ENCODE data around the gene PATE3.

PATE3 gene

DNA sequence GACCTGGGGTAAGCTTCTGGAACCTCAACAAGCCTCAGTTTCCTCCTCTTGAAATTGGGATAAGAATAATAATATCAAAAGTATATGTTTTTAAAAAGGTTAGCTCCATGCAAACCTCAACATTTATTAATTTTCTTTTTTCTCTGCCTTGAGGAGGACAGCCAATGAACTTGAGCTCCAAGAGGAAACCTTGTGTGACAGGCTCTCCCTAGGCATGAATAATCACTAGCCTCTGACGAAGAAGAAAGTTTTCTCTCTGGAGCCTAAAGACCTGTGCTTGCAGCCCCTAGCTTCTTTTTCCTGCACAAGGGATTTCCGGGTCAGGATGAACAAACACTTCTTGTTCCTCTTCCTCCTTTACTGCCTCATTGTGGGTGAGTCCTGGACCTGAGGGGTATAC is at the start of gene PATE3:
PATE3 (plus strand) TSS at position 301 of the 400 bp plus-strand sequence; CDS start at position 326, 25 bp downstream.
- DNase-seq (ENCODE audit: low read depth) = no peak

DNA sequence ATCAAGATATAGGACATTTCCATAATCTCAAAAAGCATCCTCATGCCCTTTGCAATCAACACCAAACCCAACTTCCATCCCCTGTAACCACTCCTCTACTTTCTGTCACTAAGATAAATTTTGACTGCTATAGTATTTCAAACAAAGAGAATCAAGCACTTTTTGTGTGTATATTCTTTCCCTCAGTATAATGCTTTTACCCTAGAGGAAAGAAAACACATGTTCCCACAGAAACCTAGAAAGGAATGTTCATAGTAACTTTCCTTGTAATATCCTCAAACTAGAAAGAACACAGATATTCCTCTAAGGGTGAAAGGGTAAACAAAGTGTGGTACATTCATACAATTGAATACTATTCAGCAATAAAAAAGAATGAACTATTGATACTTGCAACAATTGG is 47.3 kb upstream of the PATE3 start:
- DNase-seq (ENCODE audit: low read depth) = no peak

- no peak for DNase-seq (ENCODE audit: low read depth)
Observed at GRCh38 chr11:125743681-125744080, 44.2 kb upstream of the PATE3 start.

DNA sequence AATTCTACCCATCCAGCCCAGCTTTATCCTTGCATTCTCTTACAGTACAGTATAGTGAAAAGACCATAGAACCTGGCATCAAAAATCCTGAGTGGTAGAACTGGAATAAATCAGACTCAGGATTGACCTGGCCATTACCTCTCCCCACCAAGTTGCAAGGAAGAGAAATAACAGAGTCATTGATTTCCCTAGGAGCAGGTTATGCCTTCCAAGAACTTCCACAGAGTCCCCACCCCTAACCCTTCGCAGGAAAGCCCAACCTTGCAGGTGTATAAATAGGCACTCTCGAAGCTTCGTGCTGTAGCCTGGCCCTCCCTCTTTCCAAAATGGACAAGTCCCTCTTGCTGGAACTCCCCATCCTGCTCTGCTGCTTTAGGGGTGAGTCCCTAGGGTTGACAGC is 41.9 kb upstream of the PATE3 start, which contains the start of gene PATE1:
PATE1 (plus strand) TSS at position 301 of the 400 bp plus-strand sequence; CDS start at position 327, 26 bp downstream.
- DNase-seq (ENCODE audit: low read depth) = no peak

- DNase-seq (ENCODE audit: low read depth) = no peak
Observed at GRCh38 chr11:125750629-125751028, 37.3 kb upstream of the PATE3 start.

GRCh38 chr11:125756050-125756449 is 31.9 kb upstream of the PATE3 start:
- DNase-seq (ENCODE audit: low read depth) = no peak

- DNase-seq (ENCODE audit: low read depth) = no peak
Observed at GRCh38 chr11:125762445-125762844, 25.5 kb upstream of the PATE3 start.

GRCh38 chr11:125763483-125763882 is 24.4 kb upstream of the PATE3 start:
- no peak for DNase-seq (ENCODE audit: low read depth)

GRCh38 chr11:125766251-125766650 is 21.7 kb upstream of the PATE3 start:
- DNase-seq (ENCODE audit: low read depth) = no peak

GRCh38 chr11:125768336-125769046 is 19.4 kb upstream of the PATE3 start:
- no peak for DNase-seq (ENCODE audit: low read depth)

- no peak for DNase-seq (ENCODE audit: low read depth)
Observed at GRCh38 chr11:125770583-125770982, 17.3 kb upstream of the PATE3 start.

GRCh38 chr11:125772834-125773505 is 15.0 kb upstream of the PATE3 start:
- no peak for DNase-seq (ENCODE audit: low read depth)

DNA sequence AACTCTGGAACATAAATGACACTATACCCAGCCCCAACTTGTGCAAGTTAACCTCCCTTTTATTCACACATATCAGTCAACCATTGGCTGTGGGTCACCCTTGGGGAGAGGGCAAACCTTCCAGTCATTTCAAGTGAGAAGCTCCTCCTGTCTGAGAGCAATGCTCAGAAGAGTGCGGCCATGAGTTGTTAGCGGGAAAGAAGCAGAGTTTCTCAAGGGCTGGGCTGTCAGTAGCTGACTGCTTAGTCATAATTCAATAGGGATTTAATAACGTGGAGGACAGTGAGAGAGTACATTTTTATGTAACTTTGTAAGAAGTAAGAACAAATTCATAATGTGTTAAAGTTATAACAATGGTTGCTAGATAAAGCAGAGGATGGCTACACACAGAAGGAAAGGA is 14.4 kb upstream of the PATE3 start:
- DNase-seq (ENCODE audit: low read depth) = no peak

DNA sequence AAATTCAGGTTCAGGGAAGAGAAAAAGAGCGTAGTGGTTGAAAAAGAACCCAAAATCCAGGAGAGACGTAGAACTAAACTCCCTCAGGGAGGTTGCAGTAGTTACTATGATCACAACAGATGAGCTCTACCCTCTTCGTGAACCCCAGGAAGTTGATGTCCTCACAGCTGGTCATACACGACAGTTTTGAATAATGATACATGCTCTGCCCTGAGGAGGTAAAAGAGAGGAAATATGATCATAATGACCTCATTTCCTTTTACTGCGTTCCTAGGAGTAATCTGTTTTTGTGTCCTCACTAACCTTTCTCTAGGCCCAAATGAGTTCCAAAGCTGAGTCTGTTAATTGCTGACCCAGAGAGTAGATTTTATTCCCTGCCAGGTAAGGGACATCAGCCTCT is 10.6 kb upstream of the PATE3 start:
- no peak for DNase-seq (ENCODE audit: low read depth)

DNA sequence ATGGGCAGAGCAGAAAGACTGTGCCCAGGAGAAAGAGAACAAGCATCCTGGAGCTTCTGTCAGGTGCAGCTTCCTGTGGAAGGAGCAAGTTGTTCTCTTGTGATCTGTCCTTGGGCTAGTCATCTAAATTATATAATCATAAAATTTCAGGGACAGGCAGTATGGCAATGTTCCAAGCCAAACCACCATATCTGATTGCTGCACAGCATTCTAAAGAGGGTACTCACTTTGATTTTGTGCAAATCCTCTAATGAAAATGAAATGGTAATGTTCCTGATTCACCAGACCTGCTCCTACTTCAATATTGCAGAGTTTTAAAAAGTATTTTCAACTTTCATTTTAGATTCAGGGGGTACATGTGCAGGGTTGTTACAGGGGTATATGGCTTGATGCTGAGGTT is 9.2 kb upstream of the PATE3 start, which contains the start of gene PATE2:
PATE2 (minus strand) TSS at position 101 of the 400 bp plus-strand sequence; CDS start at position 46, 55 bp downstream.
- DNase-seq (ENCODE audit: low read depth) = no peak

- no peak for DNase-seq (ENCODE audit: low read depth)
Observed at GRCh38 chr11:125784678-125785077, 3.2 kb upstream of the PATE3 start.

GRCh38 chr11:125790825-125791224 is 2.9 kb downstream of the PATE3 start:
- no peak for DNase-seq (ENCODE audit: low read depth)

DNA sequence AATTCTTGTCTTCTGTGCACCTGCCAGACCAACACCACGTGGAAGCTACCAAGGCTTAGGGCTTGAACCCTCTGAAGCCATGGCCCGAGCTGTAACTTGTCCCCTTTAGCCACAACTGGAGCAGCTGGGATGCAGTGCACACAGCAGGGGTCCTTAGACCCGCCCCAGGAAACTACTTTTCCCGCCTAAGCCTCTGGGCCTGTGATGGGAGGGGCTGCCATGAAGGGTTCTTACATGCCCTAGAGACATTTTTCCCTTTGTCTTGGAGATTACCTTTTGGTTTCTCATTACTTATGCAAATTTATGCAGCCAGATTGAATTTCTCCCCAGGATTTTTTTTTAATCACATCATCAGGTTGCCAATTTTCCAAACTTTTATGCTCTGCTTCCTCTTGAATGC is 9.7 kb downstream of the PATE3 start:
- no peak for DNase-seq (ENCODE audit: low read depth)

- DNase-seq (ENCODE audit: low read depth) = no peak
Observed at GRCh38 chr11:125799808-125800207, 11.9 kb downstream of the PATE3 start.

DNA sequence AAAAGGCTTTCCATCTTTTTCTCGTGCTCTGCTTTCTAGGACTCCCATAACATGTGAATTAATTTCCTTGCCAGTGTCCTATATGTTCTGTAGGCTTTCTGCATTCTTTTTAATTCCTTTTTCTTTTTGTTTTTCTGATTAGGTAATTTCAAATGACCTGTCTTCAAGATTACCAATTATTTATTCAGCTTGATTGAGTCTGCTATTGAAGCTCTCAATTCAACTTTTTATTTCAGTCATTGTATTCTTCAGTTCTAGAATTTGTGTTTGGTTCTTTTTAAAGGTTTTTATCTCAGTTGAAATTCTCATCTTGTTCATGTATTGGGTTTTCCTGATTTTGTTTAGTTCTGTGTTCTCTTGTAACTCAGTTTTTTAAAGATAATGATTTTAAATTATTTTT is 14.5 kb downstream of the PATE3 start:
- no peak for DNase-seq (ENCODE audit: low read depth)

DNA sequence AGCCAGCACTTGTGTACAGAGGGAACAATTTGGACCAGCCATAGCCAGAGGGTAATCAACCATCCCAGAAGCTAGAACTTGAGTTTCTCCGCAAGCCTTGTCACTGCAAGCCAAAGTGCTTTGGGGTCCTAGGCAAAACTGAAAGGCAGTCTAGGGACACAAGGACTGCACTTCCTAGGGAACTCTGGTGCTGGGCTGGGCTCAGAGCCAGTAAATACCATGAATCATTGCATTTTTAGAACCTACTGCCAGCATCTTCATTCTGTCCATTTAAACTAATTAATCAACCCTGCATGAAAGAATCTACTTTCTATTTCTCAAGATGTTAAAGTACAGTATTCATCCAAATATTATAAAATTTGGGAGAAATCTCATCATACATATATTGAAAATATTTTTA is 20.0 kb downstream of the PATE3 start:
- DNase-seq (ENCODE audit: low read depth) = no peak

DNA sequence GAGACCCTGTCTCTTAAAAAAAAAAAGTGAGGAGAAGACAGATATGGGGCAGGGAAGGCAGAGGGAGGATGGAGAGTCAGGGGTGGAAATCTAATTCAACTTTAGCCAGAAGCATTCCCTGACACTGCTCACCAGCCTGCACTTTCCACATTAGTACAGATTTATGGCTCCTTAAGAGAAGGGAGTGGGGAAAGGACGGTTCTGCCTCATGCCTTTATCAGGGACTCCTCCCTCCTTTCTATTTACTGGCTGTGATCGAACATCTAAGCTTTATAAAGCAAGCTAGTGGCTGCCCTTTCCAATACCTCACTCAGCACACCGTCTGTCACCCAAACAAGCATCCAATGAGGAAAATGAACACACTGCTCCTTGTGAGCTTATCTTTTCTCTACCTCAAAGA is 45.1 kb downstream of the PATE3 start, which contains the start of gene PATE4:
PATE4 (plus strand) TSS at position 301 of the 400 bp plus-strand sequence; CDS start at position 345, 44 bp downstream.
- DNase-seq (ENCODE audit: low read depth) = no peak

- no peak for DNase-seq (ENCODE audit: low read depth)
Observed at GRCh38 chr11:125835748-125836147, 47.8 kb downstream of the PATE3 start.
